Erythroblast (primary cell): ENCODE results near the gene RIMBP2.

Experiments used
- DNase-seq, 2 experiments: peaks; one replicate each; lab custom pipeline; 2025; lab: John Stamatoyannopoulos, UW
- GATA1 ChIP-seq: IDR thresholded peaks from 2 replicates; pipeline ENCODE4 v1.6.1; 2011; ENCODE audit warnings: low read depth, mild to moderate bottlenecking, control low read depth, low read length, moderate library complexity
- POLR2A ChIP-seq: IDR thresholded peaks from 2 replicates; pipeline ENCODE4 v1.6.1; 2011; ENCODE audit warnings: mild to moderate bottlenecking, low read length

RIMBP2 gene

DNA sequence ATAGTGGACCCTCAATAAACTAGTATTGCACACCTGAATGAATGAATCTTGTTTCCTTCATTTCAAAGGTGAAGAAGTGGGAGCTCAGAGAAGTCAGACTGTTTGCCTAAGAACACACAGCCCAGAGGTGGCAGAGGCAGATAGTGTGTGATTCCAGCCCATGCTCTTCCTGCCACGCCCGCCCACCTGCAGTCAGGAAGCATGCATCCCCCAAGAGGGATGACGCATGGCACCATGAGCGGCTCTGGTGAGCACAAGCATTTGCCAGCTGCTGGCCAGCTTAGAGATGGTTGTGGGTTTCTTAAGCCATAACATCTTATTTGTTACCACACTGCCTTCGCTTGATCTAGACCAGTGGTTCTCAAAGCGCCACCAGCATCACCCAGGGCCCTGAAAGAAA lies 133.8 kb downstream of the RIMBP2 start:
- TF ChIP-seq GATA1: no peak
- TF ChIP-seq POLR2A: no peak
- no peak for DNase-seq

DNA sequence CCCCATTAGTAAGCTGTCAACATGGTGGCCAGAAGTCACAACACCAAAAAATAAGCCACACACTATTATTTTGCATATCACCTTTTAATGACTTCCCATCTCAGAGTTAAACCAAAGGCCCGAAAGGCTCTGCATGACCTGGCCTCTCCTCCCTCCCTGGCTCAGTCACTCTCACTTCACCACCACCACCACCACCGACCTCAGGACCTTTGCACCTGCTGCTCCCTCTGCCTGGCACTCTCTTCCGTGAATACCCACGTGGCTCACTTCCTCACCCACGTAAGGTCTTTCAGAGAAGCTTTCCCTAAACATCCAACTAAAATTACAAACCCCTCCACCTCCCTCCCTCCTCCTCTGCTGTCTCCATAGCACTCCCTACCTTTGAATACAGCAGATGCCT lies 134.3 kb downstream of the RIMBP2 start:
- DNase-seq: no peak
- TF ChIP-seq POLR2A: no peak
- no peak for TF ChIP-seq GATA1

DNA sequence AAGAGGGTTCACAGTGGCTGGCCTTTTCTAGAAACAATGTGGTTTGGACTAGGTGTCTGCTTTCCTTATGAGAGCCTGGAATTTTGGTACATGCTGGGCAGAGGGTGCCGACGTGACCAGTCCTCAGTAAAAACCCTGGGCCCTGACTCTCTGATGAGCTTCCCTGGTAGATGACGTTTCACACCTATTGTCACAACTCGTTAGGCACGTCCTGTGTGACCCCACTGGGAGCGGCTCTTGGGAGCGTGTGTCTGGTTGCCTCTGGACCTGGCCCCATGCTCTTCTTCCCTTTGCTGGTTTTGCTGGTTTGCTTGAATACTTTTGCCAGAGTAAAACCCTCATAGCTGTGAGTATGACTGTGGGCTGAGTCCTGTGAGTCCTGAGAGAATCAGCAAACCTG lies 136.9 kb downstream of the RIMBP2 start:
- DNase-seq: no peak
- TF ChIP-seq POLR2A (no peak), GATA1 (no peak)

DNA sequence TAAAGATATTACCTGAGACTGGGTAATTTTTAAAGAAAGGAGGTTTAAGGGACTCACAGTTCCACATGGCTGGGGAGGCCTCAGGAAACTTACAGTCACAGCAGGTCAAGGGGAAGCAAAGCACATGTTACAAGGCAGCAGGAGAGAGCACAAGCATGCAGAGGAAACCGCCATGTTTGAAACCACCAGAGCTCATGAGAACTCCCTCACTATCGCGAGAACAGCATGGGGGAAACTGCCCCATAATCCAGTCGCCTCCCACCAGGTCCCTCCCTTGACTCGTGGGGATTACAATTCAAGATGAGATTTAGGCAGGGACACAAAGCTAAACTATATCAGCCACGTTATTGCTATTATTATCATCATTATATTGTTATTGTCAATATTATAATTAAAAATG lies 138.7 kb downstream of the RIMBP2 start:
- no peak for DNase-seq
- no peak for TF ChIP-seq GATA1
- no peak for TF ChIP-seq POLR2A

DNA sequence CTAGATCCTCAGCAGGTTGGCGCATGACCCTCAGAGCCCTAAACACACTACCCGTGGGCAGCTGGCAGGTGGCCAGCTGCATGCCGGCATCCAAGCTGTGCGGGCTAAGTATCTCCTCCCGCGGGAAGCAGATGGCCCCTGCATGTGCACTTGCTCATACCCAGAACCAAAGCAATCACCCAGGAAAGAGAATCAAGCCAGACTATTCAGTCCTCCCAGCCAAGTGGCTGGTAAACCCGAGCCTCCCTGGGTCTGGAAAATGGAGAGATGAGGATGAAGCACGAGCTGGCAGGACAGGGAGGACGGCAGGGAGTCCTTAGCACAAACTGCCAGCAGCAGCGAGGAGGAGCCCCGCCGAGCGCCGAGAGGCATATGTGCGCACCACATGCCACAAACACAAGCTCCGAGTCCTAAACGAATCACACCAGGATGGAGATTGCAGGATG lies 139.7 kb downstream of the RIMBP2 start:
- no peak for DNase-seq
- TF ChIP-seq POLR2A (no peak), GATA1 (no peak)

DNA sequence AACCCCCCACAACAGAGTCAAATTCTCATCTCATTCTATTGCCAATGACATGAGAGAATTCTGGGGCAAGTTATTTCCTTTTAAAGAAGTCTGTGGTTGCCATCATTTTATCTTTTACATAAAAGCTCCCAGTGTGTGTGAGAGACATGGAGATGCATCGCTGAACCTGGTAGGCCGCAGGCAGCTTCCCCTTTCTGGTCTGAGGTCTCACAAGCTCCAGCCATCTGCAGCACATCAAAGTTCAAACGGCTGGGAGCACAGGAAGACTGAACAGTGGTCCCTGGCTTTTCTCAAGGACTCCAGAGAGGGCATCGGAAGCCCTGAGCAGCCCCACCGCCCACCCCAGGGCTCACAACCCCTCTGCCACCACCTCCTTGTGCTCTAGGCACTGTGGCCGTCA lies 141.7 kb downstream of the RIMBP2 start:
- TF ChIP-seq GATA1: no peak
- no peak for TF ChIP-seq POLR2A
- DNase-seq: no peak

DNA sequence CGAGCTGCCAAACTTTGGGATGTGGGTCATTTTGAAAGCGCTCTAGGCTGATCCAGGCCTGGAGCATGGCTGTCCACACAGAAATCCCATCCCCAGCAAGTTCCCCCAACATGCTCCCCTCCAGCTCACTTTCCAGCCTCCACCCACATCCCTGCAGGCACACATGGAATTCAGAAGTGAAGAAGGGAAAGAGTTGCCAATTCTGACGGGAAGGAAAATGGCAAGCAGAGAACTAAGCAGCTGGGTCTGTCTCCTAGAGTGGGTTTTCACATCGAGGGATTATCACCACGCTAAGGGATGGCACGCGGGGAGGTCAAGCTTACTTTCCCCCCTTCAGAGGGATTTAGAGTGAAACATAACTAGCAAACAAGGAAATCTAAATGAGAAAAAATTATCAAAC lies 142.3 kb downstream of the RIMBP2 start:
- TF ChIP-seq POLR2A: no peak
- no peak for TF ChIP-seq GATA1

DNA sequence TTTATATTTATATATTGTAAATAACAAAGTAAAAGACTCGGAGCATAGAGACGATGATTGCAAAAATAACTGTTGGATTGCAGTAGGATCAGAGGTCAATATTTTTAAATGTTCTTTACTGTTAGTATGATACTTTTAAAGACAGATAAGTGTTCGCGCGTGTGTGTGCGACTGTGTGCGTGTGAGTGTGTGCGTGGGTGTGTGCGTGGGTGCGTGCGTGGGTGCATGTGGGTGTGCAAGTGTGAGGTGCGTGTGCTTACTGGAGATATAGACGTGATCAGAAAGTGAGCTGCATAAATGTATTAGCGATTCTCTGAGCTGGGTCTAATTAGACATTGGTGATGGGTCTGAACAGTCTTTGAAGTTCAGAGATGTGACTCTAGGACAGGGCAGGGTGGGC lies 142.9 kb downstream of the RIMBP2 start:
- no peak for TF ChIP-seq POLR2A
- TF ChIP-seq GATA1: no peak
- no peak for DNase-seq

More for the DNA sequence above, 142.3 kb downstream of the RIMBP2 start:
- DNase-seq: no peak

DNA sequence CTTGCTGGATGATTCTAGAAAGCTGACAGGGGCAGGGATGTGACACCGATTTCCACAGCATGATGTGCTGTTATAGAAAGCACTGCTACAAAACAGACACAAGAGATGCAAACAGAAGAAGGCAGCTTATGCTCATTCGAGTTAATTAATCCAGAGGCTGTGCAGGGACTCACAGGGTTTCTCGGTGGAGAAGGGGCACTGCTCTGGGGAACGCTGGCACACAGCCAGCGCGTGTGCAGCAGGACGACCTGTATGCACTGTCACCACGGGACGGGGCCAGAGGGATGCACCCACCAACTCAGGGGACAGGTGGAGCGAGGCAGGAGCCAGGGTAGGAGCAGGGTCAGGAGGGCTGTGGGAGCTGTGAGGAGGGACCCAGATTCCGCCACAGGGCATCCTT lies 143.5 kb downstream of the RIMBP2 start:
- DNase-seq: no peak
- TF ChIP-seq GATA1 (no peak), POLR2A (no peak)

DNA sequence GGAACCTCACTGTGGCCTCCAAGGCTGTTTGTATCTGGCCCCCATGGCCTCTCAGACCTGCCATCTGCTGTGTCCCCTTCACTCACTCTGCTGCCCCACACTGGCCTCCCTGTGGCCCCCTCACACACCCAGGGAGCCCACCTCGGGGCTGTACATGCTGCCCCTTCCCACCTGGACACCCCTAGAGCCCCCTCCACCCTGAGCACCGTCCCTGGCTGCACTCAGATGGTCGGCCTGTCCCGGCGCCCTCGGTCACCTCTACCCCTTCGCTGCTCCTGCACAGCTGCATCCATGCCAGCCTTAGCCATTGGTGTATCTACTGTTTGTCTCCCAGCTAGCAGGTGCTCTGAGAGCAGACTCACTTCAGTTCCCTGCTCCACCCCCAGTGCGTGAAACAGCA lies 144.4 kb downstream of the RIMBP2 start:
- DNase-seq: no peak
- TF ChIP-seq POLR2A: no peak

DNA sequence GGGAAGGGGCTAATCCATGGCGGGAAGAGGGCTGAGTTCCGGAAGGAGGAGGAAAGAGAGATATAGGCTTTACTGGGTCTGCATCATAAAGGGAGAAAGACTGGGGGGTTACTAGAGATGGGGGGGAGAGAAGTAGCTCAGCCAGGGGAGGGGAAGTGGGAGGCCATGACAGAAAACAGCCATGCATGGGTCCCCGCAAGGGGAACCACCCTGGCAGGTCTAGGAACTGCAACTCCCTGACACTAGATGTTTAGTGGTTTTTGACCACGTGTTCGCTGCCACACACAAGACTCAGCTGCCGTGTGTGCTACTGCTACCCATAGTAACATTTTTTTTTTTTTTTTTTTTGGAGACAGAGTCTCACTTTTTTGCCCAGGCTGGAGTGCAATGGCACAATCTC lies 145.0 kb downstream of the RIMBP2 start:
- no peak for DNase-seq
- TF ChIP-seq GATA1 (no peak), POLR2A (no peak)

DNA sequence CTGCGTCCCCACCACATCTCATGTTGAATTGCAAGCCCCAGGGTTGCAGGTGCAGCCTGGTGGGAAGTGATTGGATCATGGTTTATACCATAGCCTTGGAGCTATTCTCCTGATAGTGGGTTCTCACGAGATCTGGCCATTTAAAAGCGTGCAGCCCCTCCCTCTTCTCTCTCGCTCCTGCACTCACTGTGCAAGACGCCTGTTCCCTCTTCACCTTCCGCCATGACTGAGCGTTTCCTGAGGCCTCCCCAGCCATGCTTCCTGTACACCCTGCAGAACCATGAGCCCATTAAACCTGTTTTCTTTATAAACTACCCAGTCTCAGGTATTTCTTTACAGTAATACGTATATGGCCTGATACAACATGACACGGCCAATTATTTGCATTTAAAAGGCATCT lies 146.6 kb downstream of the RIMBP2 start:
- no peak for DNase-seq

DNA sequence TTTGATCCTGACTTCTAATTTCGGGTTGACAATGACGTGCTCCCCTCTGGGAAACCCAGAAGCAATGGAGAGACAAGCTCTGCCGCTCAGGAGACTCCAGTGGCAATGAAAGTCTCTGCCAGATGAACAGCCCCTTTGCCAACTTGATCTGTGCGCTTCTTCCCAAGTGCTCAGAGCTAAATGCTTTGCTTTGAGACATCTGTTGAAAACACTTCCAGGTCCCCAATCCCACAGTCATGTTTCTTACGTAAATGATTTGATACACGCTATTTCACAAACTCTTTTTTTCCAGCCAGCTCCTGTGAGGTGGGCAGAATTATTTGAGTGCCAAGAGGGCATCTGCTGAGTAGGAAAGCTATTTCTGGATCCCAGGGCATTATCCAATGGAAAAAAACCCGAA lies 147.6 kb downstream of the RIMBP2 start:
- DNase-seq: no peak
- no peak for TF ChIP-seq GATA1

More for the DNA sequence above, 146.6 kb downstream of the RIMBP2 start:
- no peak for TF ChIP-seq GATA1
- TF ChIP-seq POLR2A: no peak

DNA sequence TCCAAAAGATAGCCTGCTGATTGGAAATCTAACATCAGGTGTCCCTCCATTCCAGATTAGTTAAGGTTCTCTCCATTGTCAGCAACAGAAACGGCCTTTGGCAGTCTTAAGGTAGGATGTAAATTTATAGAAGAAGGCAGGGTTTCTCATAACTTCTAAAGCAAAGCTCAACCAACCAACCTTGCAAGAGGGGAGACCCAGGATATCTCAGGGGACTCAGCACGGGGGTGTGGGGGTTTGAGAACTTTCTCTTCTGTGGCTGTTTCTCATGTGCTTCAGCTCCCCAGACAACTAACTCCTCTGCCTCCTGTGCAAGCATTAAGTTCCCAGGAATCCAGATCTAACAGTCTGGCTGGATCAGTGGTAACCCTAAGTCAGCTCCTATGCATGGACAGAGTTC lies 148.1 kb downstream of the RIMBP2 start:
- no peak for TF ChIP-seq GATA1
- TF ChIP-seq POLR2A: no peak
- no peak for DNase-seq

DNA sequence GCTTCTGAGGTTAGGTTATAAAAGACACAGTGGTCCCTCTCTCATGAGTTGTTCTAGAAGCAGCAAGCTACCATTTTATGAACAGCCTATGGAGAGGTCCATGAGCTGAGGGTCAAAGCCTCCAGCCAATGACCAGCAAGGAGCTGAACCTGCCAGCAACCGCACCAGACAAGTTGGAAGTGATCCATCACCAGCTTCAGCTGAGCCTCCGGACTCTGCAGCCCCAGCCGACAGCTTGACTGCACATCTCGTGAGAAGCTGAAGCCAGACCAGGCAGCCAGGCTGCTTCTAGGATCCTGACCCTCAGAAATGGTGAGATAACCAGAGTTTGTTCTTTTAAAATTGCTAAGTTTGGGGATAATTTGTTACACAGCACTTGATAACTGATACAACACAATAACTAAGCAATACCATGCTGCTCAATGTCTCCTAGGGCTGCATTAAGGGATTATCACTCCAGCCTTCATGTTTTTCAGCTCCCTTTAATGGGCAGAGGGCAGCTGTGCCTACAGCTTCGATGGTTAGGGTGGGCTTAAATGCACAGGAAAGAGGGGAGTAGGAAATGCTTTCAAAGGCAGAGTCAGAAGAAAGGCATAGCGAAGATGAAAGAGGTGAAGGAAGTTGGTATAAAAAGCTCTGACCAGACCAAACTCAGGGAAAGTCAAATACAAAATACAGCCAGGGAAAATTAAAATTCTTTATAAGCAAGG lies 149.5 kb downstream of the RIMBP2 start:
- DNase-seq: no peak
- no peak for TF ChIP-seq POLR2A
- TF ChIP-seq GATA1: no peak

DNA sequence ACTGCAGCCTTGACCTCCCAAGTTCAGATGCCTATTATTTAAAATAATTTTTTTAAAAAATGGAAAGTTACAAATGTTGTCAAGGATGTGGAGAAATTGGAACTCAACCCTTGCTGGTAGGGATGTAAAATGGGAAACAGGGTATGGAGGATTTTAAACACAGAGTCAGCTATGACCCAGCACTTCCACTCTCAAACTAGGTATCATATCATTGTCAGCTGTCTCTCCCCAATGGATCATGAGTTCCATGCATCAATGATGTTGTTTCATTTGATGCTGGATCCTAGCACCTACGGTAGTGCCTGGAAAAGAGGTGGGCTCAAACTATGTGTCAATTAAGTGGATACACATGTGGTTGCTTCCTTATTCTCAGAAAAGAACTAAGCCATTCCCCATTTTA lies 150.9 kb downstream of the RIMBP2 start:
- TF ChIP-seq POLR2A (no peak), GATA1 (no peak)
- no peak for DNase-seq

DNA sequence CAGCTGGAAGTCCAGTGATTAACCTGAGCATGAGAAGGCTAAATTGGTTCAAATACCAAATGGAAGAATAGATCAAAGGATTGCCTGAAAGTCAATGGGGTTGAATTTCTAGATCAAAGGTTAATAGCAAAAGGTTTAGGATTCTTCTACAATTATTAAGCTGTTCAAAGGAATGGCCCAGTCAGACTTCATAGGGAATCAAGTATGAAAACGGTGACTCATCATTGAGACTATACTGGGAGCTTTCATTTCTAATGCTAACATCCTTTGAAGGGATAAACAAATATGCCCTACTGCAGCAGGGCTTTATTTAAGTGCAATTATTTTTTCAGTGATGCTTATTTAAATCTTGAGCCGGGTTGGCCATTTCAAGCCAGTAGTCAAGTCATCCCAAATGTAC lies 152.8 kb downstream of the RIMBP2 start:
- TF ChIP-seq GATA1 (no peak), POLR2A (no peak)
- DNase-seq: no peak
